NCI-H510A (cell line): ENCODE results near the gene GSDMA.

Experiments used
- DNase-seq: peaks from one replicate; lab custom pipeline; 2025; lab: John Stamatoyannopoulos, UW

Gene GSDMA

GRCh38 chr17:40022497-40022896 lies 59.7 kb downstream of the GSDMA start:
- DNase-seq: no peak

DNA sequence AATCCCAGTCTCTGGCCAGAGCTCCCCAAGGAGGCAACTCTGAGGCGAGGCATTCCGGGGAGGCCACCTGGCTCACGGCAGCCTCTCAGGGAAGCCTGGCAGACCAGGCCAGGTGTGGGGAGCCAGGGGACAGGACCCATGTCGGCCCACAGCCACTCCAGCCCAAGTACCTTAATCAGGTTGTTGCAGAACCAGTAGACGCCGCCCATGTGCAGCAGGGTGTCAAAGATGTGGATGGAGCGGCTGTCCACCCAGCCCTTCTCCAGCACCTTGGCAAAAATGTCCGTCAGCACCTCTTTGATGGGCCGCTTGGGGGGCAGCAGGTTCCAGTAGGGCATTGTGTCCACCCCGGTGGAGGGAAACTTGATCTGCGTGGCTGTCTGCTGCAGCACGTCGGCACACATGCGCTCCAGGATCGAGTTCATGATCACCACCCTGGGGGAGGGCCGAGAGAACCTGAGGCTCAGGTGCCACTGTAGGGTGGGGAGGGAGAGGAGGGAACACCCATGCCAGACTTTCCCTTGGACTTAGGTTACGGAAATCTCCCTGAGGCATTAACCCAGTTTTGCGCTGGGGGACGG lies 60.2 kb downstream of the GSDMA start:
- peak; percentile 53 for DNase-seq

- no peak for DNase-seq
Measured at GRCh38 chr17:40023590-40024292, 60.9 kb downstream of the GSDMA start.

- DNase-seq: no peak
Measured at GRCh38 chr17:40024901-40025300, 62.1 kb downstream of the GSDMA start.

DNA sequence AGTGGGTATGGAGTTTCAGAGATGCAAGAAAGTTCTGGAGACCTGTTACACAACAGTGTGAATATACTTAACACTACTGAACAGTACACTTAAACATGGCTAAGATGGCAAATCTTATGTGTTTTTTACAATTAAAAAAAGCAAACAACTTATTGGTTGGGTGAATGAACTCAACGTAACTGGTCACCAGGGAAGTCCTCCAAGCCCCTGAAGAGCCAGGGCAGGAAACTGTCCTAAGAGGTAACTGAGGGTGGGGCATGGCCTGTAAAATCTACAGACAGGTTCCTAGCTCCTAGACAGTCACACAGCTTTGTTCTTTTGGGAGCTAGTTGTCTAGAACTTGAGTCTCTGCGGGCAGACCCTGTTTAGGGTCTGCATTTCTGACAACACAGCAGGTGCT lies 62.8 kb downstream of the GSDMA start:
- no peak for DNase-seq

GRCh38 chr17:40025991-40026815 lies 63.4 kb downstream of the GSDMA start:
- DNase-seq: peak; percentile 82

- peak; percentile 57 for DNase-seq
Measured at GRCh38 chr17:40026816-40027613, 64.2 kb downstream of the GSDMA start.
